ENCODE results near the gene KRTAP4-9. TPM values are rescaled to one million over a fixed set of nuclear protein-coding genes. Genes with fewer than 3 reads are reported as not detected.
"Not testable (repeated sequence)": the region's sequence is repeated elsewhere in the genome, so short reads cannot be mapped to it uniquely, and the experiment has no call there.

Gene KRTAP4-9
- total RNA-seq, 1 experiment from 2014 or later: not detected

- Histone ChIP-seq H3K27me3 (ENCODE audit: control insufficient read depth, insufficient read depth, low read length) (no peaks in the 10 kb centered on the region), H3K4me3 (ENCODE audit: low read depth in 2 of 2, low read length in 2 of 2) (no peak overlapping the region), H3K9me3 (ENCODE audit: control insufficient read depth, insufficient read depth, low read depth, low read length) (no peaks in the 10 kb centered on the region), H3K36me3 (ENCODE audit: control insufficient read depth, insufficient read depth, low read length) (no peaks in the 10 kb centered on the region), H3K4me1 (ENCODE audit: control insufficient read depth, insufficient read depth, low read length) (no peaks in the 10 kb centered on the region), H3K27ac (ENCODE audit: low read length) (no peak overlapping the region)
- in situ Hi-C loops (cut with HindIII; ENCODE audit: low pct_unique_long_range_greater_than_20kb, low sequenced_read_pairs) (no loop called here), intact Hi-C loops (cut with micrococcal nuclease; ENCODE audit: unreplicated experiment) (no loop called here)
- ATAC-seq: peak; percentile 81
- ChIA-PET CTCF (no interaction called here), POLR2A (no interaction called here)
- no TSS peak for BruUV-seq (replicated peaks)
- TF ChIP-seq SIN3A (IDR thresholded peaks at IDR 0.05; ENCODE audit: borderline replicate concordance, insufficient read depth, low read depth, low read length): no peak
- TF ChIP-seq REST (IDR thresholded peaks at IDR 0.05; ENCODE audit: insufficient read depth in 1 of 2, low read depth in 2 of 2, low read length in 1 of 2): no peak
- TF ChIP-seq CTCF (IDR thresholded peaks at IDR 0.05): no peak
- TF ChIP-seq POLR2AphosphoS5 (IDR thresholded peaks at IDR 0.05; ENCODE audit: low read depth, low read length): no peak
- TF ChIP-seq TCF7L2 (IDR thresholded peaks at IDR 0.05; ENCODE audit: low read depth, low read length): no peak
- DNase-seq (ENCODE audit: low read depth, low spot score): no peak
Measured at GRCh38 chr17:41082626-41083025, 22.6 kb upstream of the KRTAP4-9 start.

- peak; percentile 82 for ATAC-seq
- DNase-seq (ENCODE audit: low read depth, low spot score); H3K4me3 ChIP-seq (ENCODE audit: low read depth in 2 of 2, low read length in 2 of 2); H3K27ac ChIP-seq (ENCODE audit: low read length); intact Hi-C loops (cut with micrococcal nuclease; ENCODE audit: unreplicated experiment); CTCF ChIA-PET; in situ Hi-C loops (cut with HindIII; ENCODE audit: low pct_unique_long_range_greater_than_20kb, low sequenced_read_pairs); BruUV-seq (replicated peaks); H3K27me3 ChIP-seq (ENCODE audit: control insufficient read depth, insufficient read depth, low read length); H3K9me3 ChIP-seq (ENCODE audit: control insufficient read depth, insufficient read depth, low read depth, low read length); H3K36me3 ChIP-seq (ENCODE audit: control insufficient read depth, insufficient read depth, low read length); H3K4me1 ChIP-seq (ENCODE audit: control insufficient read depth, insufficient read depth, low read length); POLR2A ChIA-PET: not testable (repeated sequence)
Measured at GRCh38 chr17:41083427-41083826, 21.8 kb upstream of the KRTAP4-9 start.

GRCh38 chr17:41084100-41084856 lies 20.9 kb upstream of the KRTAP4-9 start, which contains the start of gene KRTAP4-7:
Gene KRTAP4-7, plus strand, starts transcription at chr17:41084150. Its CDS starts 57 bp downstream, at chr17:41084207.
- intact Hi-C loops (cut with micrococcal nuclease; ENCODE audit: unreplicated experiment); BruUV-seq (replicated peaks); ATAC-seq: not testable (repeated sequence)

GRCh38 chr17:41088760-41089352 lies 16.3 kb upstream of the KRTAP4-9 start:
- H3K4me1 ChIP-seq (ENCODE audit: control insufficient read depth, insufficient read depth, low read length); H3K4me3 ChIP-seq (ENCODE audit: low read depth in 2 of 2, low read length in 2 of 2); DNase-seq (ENCODE audit: low read depth, low spot score); BruUV-seq (replicated peaks); H3K36me3 ChIP-seq (ENCODE audit: control insufficient read depth, insufficient read depth, low read length); H3K9me3 ChIP-seq (ENCODE audit: control insufficient read depth, insufficient read depth, low read depth, low read length); intact Hi-C loops (cut with micrococcal nuclease; ENCODE audit: unreplicated experiment); POLR2A ChIA-PET; in situ Hi-C loops (cut with HindIII; ENCODE audit: low pct_unique_long_range_greater_than_20kb, low sequenced_read_pairs); H3K27me3 ChIP-seq (ENCODE audit: control insufficient read depth, insufficient read depth, low read length); ATAC-seq; H3K27ac ChIP-seq (ENCODE audit: low read length): not testable (repeated sequence)
- CTCF ChIA-PET: interaction anchor here (0.7 kb wide), 1 partner anchor 59 kb away, joined by 4 read pairs; no protein-coding TSS in a partner anchor

More at GRCh38 chr17:41084100-41084856, 20.9 kb upstream of the KRTAP4-9 start, which contains the start of gene KRTAP4-7:
- H3K4me1 ChIP-seq (ENCODE audit: control insufficient read depth, insufficient read depth, low read length); H3K27ac ChIP-seq (ENCODE audit: low read length); H3K4me3 ChIP-seq (ENCODE audit: low read depth in 2 of 2, low read length in 2 of 2); H3K9me3 ChIP-seq (ENCODE audit: control insufficient read depth, insufficient read depth, low read depth, low read length); DNase-seq (ENCODE audit: low read depth, low spot score); POLR2A ChIA-PET; in situ Hi-C loops (cut with HindIII; ENCODE audit: low pct_unique_long_range_greater_than_20kb, low sequenced_read_pairs); H3K27me3 ChIP-seq (ENCODE audit: control insufficient read depth, insufficient read depth, low read length); H3K36me3 ChIP-seq (ENCODE audit: control insufficient read depth, insufficient read depth, low read length): not testable (repeated sequence)
- CTCF ChIA-PET: interaction anchor here (0.6 kb wide), 1 partner anchor 465 kb away, joined by 5 read pairs; no protein-coding TSS in a partner anchor
